ENCODE measurements around the gene GLRX.
"Not testable (repeated sequence)": the region's sequence is repeated elsewhere in the genome, so short reads cannot be mapped to it uniquely, and the experiment has no call there.

GLRX gene

GRCh38 chr5:95811461-95812073, 11.0 kb downstream of the GLRX start:
- Mint-ChIP-seq H3K27ac (peak overlapping the region; percentile 78), H3K4me1 (peaks cover 80% of the 10 kb centered on the region), H3K4me3 (peak overlapping the region; percentile 29), H3K36me3 (ENCODE audit: low read depth) (peaks cover 12% of the 10 kb centered on the region)
- H3K27me3 Mint-ChIP-seq, DNase-seq, H3K9me3 Mint-ChIP-seq, ATAC-seq: not testable (repeated sequence)

- Mint-ChIP-seq H3K4me3 (peak overlapping the region; percentile 64), H3K27ac (peak overlapping the region; percentile 78), H3K4me1 (peaks cover 75% of the 10 kb centered on the region), H3K36me3 (ENCODE audit: low read depth) (peaks cover 10% of the 10 kb centered on the region)
- not testable (repeated sequence) for ATAC-seq, H3K9me3 Mint-ChIP-seq, H3K27me3 Mint-ChIP-seq, DNase-seq
Measured at GRCh38 chr5:95811126-95811423, 11.5 kb downstream of the GLRX start.

GRCh38 chr5:95810305-95811125, 12.0 kb downstream of the GLRX start:
- Mint-ChIP-seq H3K4me3 (peak overlapping the region; percentile 64), H3K36me3 (ENCODE audit: low read depth) (peaks cover 10% of the 10 kb centered on the region), H3K27ac (peak overlapping the region; percentile 78), H3K9me3 (no peaks in the 10 kb centered on the region), H3K27me3 (no peaks in the 10 kb centered on the region), H3K4me1 (peaks cover 70% of the 10 kb centered on the region)
- no peak for ATAC-seq
- no peak for DNase-seq

GRCh38 chr5:95809414-95809960, 13.0 kb downstream of the GLRX start:
- H3K9me3 Mint-ChIP-seq: no peaks in the 10 kb centered on the region
- DNase-seq: no peak
- no peaks in the 10 kb centered on the region for H3K27me3 Mint-ChIP-seq
- peaks cover 61% of the 10 kb centered on the region for H3K4me1 Mint-ChIP-seq
- no peak for ATAC-seq
- peaks cover 8% of the 10 kb centered on the region for H3K36me3 Mint-ChIP-seq (ENCODE audit: low read depth)
- H3K27ac Mint-ChIP-seq: peak overlapping the region; percentile 67
- peak overlapping the region; percentile 22 for H3K4me3 Mint-ChIP-seq

GRCh38 chr5:95808686-95809413, 13.7 kb downstream of the GLRX start:
- peak; percentile 71 for DNase-seq
- Mint-ChIP-seq H3K36me3 (ENCODE audit: low read depth) (peaks cover 3% of the 10 kb centered on the region), H3K27me3 (no peaks in the 10 kb centered on the region), H3K9me3 (no peaks in the 10 kb centered on the region), H3K4me1 (peaks cover 56% of the 10 kb centered on the region), H3K27ac (peak overlapping the region; percentile 67), H3K4me3 (peak overlapping the region; percentile 47)
- peak; percentile 99 for ATAC-seq

- ATAC-seq (no peak), DNase-seq (no peak)
- Mint-ChIP-seq H3K4me3 (peak overlapping the region; percentile 47), H3K27me3 (no peaks in the 10 kb centered on the region), H3K36me3 (ENCODE audit: low read depth) (no peaks in the 10 kb centered on the region), H3K27ac (peak overlapping the region; percentile 67), H3K4me1 (peaks cover 52% of the 10 kb centered on the region), H3K9me3 (no peaks in the 10 kb centered on the region)
Measured at GRCh38 chr5:95808013-95808685, 14.4 kb downstream of the GLRX start.

GRCh38 chr5:95806687-95807086, 15.8 kb downstream of the GLRX start:
- no peaks in the 10 kb centered on the region for H3K27me3 Mint-ChIP-seq
- H3K4me3 Mint-ChIP-seq: no peak overlapping the region
- no peaks in the 10 kb centered on the region for H3K36me3 Mint-ChIP-seq (ENCODE audit: low read depth)
- no peaks in the 10 kb centered on the region for H3K9me3 Mint-ChIP-seq
- H3K27ac Mint-ChIP-seq: no peak overlapping the region
- H3K4me1 Mint-ChIP-seq: peaks cover 41% of the 10 kb centered on the region
- ATAC-seq (no peak), DNase-seq (no peak)

- no peak for DNase-seq
- H3K9me3 Mint-ChIP-seq: no peaks in the 10 kb centered on the region
- no peaks in the 10 kb centered on the region for H3K27me3 Mint-ChIP-seq
- H3K36me3 Mint-ChIP-seq (ENCODE audit: low read depth): no peaks in the 10 kb centered on the region
- no peak for ATAC-seq
- H3K4me1 Mint-ChIP-seq: peaks cover 24% of the 10 kb centered on the region
- no peak overlapping the region for H3K4me3 Mint-ChIP-seq
- no peak overlapping the region for H3K27ac Mint-ChIP-seq
Measured at GRCh38 chr5:95804736-95805539, 17.6 kb downstream of the GLRX start.

- no peak for ATAC-seq
- no peak overlapping the region for H3K4me3 Mint-ChIP-seq
- no peak overlapping the region for H3K27ac Mint-ChIP-seq
- DNase-seq: no peak
- peaks cover 10% of the 10 kb centered on the region for H3K4me1 Mint-ChIP-seq
- no peaks in the 10 kb centered on the region for H3K9me3 Mint-ChIP-seq
- no peaks in the 10 kb centered on the region for H3K36me3 Mint-ChIP-seq (ENCODE audit: low read depth)
- H3K27me3 Mint-ChIP-seq: no peaks in the 10 kb centered on the region
Measured at GRCh38 chr5:95803271-95804148, 19.0 kb downstream of the GLRX start.

- no peak for DNase-seq
- no peaks in the 10 kb centered on the region for H3K27me3 Mint-ChIP-seq
- ATAC-seq: no peak
- no peaks in the 10 kb centered on the region for H3K4me1 Mint-ChIP-seq
- H3K36me3 Mint-ChIP-seq (ENCODE audit: low read depth): no peaks in the 10 kb centered on the region
- no peaks in the 10 kb centered on the region for H3K9me3 Mint-ChIP-seq
- no peak overlapping the region for H3K4me3 Mint-ChIP-seq
- no peak overlapping the region for H3K27ac Mint-ChIP-seq
Measured at GRCh38 chr5:95801961-95802360, 20.6 kb downstream of the GLRX start.

- Mint-ChIP-seq H3K4me1 (no peaks in the 10 kb centered on the region), H3K36me3 (ENCODE audit: low read depth) (no peaks in the 10 kb centered on the region), H3K27ac (no peak overlapping the region), H3K27me3 (no peaks in the 10 kb centered on the region), H3K4me3 (no peak overlapping the region), H3K9me3 (no peaks in the 10 kb centered on the region)
- no peak for ATAC-seq
- no peak for DNase-seq
Measured at GRCh38 chr5:95801532-95801931, 21.0 kb downstream of the GLRX start.

- no peaks in the 10 kb centered on the region for H3K4me1 Mint-ChIP-seq
- no peaks in the 10 kb centered on the region for H3K36me3 Mint-ChIP-seq (ENCODE audit: low read depth)
- no peaks in the 10 kb centered on the region for H3K27me3 Mint-ChIP-seq
- ATAC-seq: no peak
- no peak overlapping the region for H3K4me3 Mint-ChIP-seq
- H3K27ac Mint-ChIP-seq: no peak overlapping the region
- DNase-seq: no peak
- no peaks in the 10 kb centered on the region for H3K9me3 Mint-ChIP-seq
Measured at GRCh38 chr5:95800553-95800952, 22.0 kb downstream of the GLRX start.

- Mint-ChIP-seq H3K9me3 (no peaks in the 10 kb centered on the region), H3K4me3 (no peak overlapping the region), H3K36me3 (ENCODE audit: low read depth) (no peaks in the 10 kb centered on the region)
Measured at GRCh38 chr5:95799191-95799835, 23.2 kb downstream of the GLRX start.

More at GRCh38 chr5:95799191-95799835, 23.2 kb downstream of the GLRX start:
- ATAC-seq (no peak), DNase-seq (no peak)
- no peaks in the 10 kb centered on the region for H3K4me1 Mint-ChIP-seq
- H3K27me3 Mint-ChIP-seq: no peaks in the 10 kb centered on the region
- H3K27ac Mint-ChIP-seq: no peak overlapping the region

Measured in activated naive CD8-positive, alpha-beta T cell treated with anti-CD3 and anti-CD28 coated beads, Interleukin-2, amount 50 U/mL, for 24 hours (primary cell).